ENCODE results near the gene NAT16. TPM values are rescaled to one million over a fixed set of nuclear protein-coding genes. Genes with fewer than 3 reads are reported as not detected.

The NAT16 gene
- total and polyA plus RNA-seq, 12 donors: 0.14 TPM; not detected in 11

DNA sequence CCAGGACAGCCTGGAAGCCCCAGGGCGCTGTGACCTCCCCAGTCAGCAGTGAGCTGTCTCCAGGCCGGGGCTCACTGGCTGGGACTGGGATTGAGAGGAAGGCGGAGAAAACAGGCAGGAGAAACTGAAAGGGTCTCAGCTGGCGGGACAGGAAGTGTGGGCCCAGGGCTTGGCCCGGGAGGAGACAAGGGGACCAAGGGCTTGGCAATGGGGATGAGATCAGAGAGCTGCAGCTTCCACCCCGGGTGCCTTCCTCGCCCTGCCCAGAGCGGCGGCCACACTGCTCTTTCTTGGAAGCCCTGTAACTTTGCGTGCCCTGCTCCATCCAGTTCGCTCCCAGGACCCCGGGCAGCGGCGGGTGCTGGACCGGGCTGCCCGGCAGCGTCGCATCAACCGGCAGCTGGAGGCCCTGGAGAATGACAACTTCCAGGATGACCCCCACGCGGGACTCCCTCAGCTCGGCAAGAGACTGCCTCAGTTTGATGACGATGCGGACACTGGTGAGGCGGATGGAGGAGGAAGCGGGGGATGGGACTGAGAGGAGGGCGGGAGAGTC is 42.3 kb upstream of the NAT16 start:
- no peak overlapping the region for H3K27ac ChIP-seq
- peaks cover 0 to 36% of the 10 kb centered on the region in 2 donors for H3K36me3 ChIP-seq (replicated peaks in 1 of 2)
- H3K4me1 ChIP-seq (replicated peaks in 1 of 2): peaks cover 0 to 25% of the 10 kb centered on the region in 2 donors
- H3K4me3 ChIP-seq: no peak overlapping the region
- no peak for TF ChIP-seq CTCF (IDR thresholded peaks at IDR 0.05)
- TF ChIP-seq POLR2A (IDR thresholded peaks at IDR 0.05): no peak
- no peak for DNase-seq
- H3K9me3 ChIP-seq (replicated peaks in 1 of 3): no peaks in the 10 kb centered on the region
- H3K27me3 ChIP-seq: no peaks in the 10 kb centered on the region
- WGBS, 4 donors: 90 to 93% (median 92%) methylated on average over 13 to 27 of the region's 27 CpGs
- intact Hi-C loops (cut with DNase I): no loop called here

GRCh38 chr7:101220295-101220694 is 40.2 kb upstream of the NAT16 start:
- Histone ChIP-seq H3K27ac (no peak overlapping the region), H3K36me3 (replicated peaks in 1 of 2) (peaks cover 0 to 32% of the 10 kb centered on the region in 2 donors), H3K27me3 (no peaks in the 10 kb centered on the region), H3K9me3 (replicated peaks in 1 of 3) (no peaks in the 10 kb centered on the region), H3K4me1 (replicated peaks in 1 of 2) (peaks cover 3 to 36% of the 10 kb centered on the region in 2 donors), H3K4me3 (no peak overlapping the region)
- TF ChIP-seq POLR2A (IDR thresholded peaks at IDR 0.05): no peak
- TF ChIP-seq CTCF (IDR thresholded peaks at IDR 0.05): no peak
- intact Hi-C loops (cut with DNase I): no loop called here
- WGBS, 4 donors: 49 to 60% (median 53%) methylated on average over 2 to 5 of the region's 5 CpGs
- no peak for DNase-seq

DNA sequence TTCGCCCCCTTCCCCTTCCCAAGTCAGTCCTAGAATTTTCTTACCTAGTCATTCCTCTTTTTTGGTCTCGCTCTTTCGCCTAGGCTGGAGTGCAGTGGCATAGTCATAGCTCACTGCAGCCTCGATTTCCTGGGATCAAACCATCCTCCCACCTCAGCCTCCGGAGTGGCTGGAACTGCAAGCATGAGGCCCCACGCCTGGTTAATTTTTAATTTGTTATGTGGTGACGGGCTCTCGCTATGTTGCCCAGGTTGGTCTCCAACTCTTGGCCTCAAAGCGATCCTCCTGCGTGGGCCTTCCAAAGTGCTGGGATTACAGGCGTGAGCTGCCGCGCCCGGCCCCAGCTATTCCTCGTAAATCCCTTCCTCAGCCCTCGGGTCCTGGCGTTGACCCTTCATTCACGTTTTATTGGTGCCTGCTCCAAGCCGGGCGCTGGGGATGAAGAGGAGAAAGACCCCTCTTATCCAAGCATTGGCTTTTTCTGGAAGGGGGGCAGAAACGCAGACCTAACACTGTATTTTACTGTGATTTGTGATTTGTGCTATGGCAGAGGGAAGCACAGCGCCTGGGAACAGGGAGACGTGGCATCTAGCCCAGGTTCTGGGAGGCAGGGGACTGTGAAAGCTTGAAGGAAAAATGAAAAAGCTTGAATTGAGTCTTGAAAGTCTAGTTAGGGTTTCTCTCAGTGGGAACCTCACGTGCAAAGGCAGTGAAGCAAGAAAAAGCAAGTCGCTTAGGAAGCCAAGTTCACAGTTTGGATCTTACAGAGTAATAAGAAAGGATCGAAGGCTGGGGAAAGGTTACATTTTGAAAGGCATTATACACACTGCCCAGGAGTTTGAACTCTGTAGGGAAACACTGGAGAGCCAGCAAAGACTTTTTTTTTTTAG is 38.4 kb upstream of the NAT16 start:
- H3K36me3 ChIP-seq (replicated peaks in 1 of 2): peaks cover 0 to 29% of the 10 kb centered on the region in 2 donors
- H3K4me3 ChIP-seq: peak overlapping the region; percentile 31 to 85 (median 62)
- H3K27me3 ChIP-seq: no peaks in the 10 kb centered on the region
- peaks cover 3 to 36% of the 10 kb centered on the region in 2 donors for H3K4me1 ChIP-seq (replicated peaks in 1 of 2)
- no peak for DNase-seq
- TF ChIP-seq POLR2A (IDR thresholded peaks at IDR 0.05) (no peak), CTCF (IDR thresholded peaks at IDR 0.05) (no peak)
- no peaks in the 10 kb centered on the region for H3K9me3 ChIP-seq (replicated peaks in 1 of 3)
- 6 to 9% (median 8%) methylated on average over 22 to 26 of the region's 26 CpGs for WGBS, 4 donors
- intact Hi-C loops (cut with DNase I): no loop called here
- peak overlapping the region in 3 of 5 donors; percentile 48 to 89 (median 84) for H3K27ac ChIP-seq

GRCh38 chr7:101217388-101218235 is 37.5 kb upstream of the NAT16 start, which contains the start of the genes PLOD3 and ZNHIT1:
PLOD3 (minus strand) TSS chr7:101217581; CDS start chr7:101217274, 307 bp downstream.
ZNHIT1 (plus strand) TSS chr7:101218165; CDS start chr7:101218196, 31 bp downstream.
- peaks cover 3 to 36% of the 10 kb centered on the region in 2 donors for H3K4me1 ChIP-seq (replicated peaks in 1 of 2)
- peak; percentile 95 to 99 (median 98) for DNase-seq
- intact Hi-C loops (cut with DNase I): no loop called here
- H3K36me3 ChIP-seq (replicated peaks in 1 of 2): peaks cover 0 to 27% of the 10 kb centered on the region in 2 donors
- peak within 1 kb of the TSS; percentile 41 to 85 (median 72) for H3K4me3 ChIP-seq
- peak in 1 of 2 donors; percentile 52 for TF ChIP-seq POLR2A (IDR thresholded peaks at IDR 0.05)
- peak in 2 of 6 experiments; percentile 8 to 23 for TF ChIP-seq CTCF (IDR thresholded peaks at IDR 0.05)
- 1 to 2% (median 1%) methylated on average over 28 to 57 of the region's 57 CpGs for WGBS, 4 donors
- no peaks in the 10 kb centered on the region for H3K27me3 ChIP-seq
- no peaks in the 10 kb centered on the region for H3K9me3 ChIP-seq (replicated peaks in 1 of 3)
- peak within 1 kb of the TSS; percentile 61 to 89 (median 79) for H3K27ac ChIP-seq
